B cell (primary cell): Measurements from ENCODE around the gene ISCA1. TPM values are rescaled to one million over a fixed set of nuclear protein-coding genes. Genes with fewer than 3 reads are reported as not detected.

Source experiments
- ATAC-seq: fragments of 200-7000 bp; cut with Tn5 transposase; one replicate; pipeline ENCODE4 v1.10.0; 2021; ENCODE audit warnings: low read depth, mild to moderate bottlenecking, moderate number of reproducible peaks, moderate library complexity
- CTCF ChIA-PET: fragments of 350-600 bp; sonication (Branson Sonifier 250); formaldehyde crosslinking; loops from one replicate; lab custom pipeline; 2021; ENCODE audit warnings: antibody characterized with exemption, inconsistent platforms; lab: Charles Lee
- POLR2A ChIA-PET: fragments of 350-600 bp; sonication (Branson Sonifier 250); formaldehyde crosslinking; loops from one replicate; lab custom pipeline; 2021; ENCODE audit warnings: antibody characterized with exemption; lab: Charles Lee
- DNase-seq: peaks from one replicate; pipeline ENCODE4 v3.0.0; 2013
- H2AFZ ChIP-seq: 2 replicates; pipeline ENCODE4 v1.6.1; 2012; ENCODE audit warnings: mild to moderate bottlenecking, low read depth, low read length; ENCODE audit not compliant: insufficient read depth, poor library complexity, severe bottlenecking
- H3K27ac ChIP-seq, 2 donors: 1 replicate in 1 of 2; 2 replicates in 1 of 2; pipeline ENCODE4 v1.5.1; 2012 to 2013; ENCODE audit warnings: low read length in 2 of 2, mild to moderate bottlenecking in 2 of 2, moderate library complexity in 1 of 2
- H3K27me3 ChIP-seq, 4 experiments: fragments of 200-600 bp in 1 of 4; sonication (generic) in 1 of 4; replicated peaks in 1 of 4; 1 replicate in 2 of 4; 2 replicates in 2 of 4; pipeline versions ENCODE4 v1.6.1 to v1.7.0; 2013 to 2016; ENCODE audit warnings: low read length in 3 of 4, mild to moderate bottlenecking in 2 of 4, mixed read lengths in 1 of 4, moderate library complexity in 1 of 4; ENCODE audit not compliant: insufficient read depth in 4 of 4, control insufficient read depth in 3 of 4; ENCODE audit errors: control extremely low read depth in 1 of 4
- H3K36me3 ChIP-seq, 2 experiments: replicated peaks in 1 of 2; 1 replicate in 1 of 2; 2 replicates in 1 of 2; pipeline versions ENCODE4 v1.6.1 to v1.7.1; 2013; ENCODE audit warnings: low read length in 1 of 2; ENCODE audit not compliant: insufficient read depth in 2 of 2, control insufficient read depth in 1 of 2; ENCODE audit errors: control extremely low read depth in 1 of 2, extremely low read depth in 1 of 2
- H3K4me1 ChIP-seq, 2 donors: fragments of 200-600 bp in 1 of 2; sonication (generic) in 1 of 2; 1 replicate in 1 of 2; 2 replicates in 1 of 2; pipeline versions ENCODE4 v1.5.1 to v1.6.1; 2013 to 2017; ENCODE audit warnings: low read length in 2 of 2; ENCODE audit not compliant: control insufficient read depth in 2 of 2, insufficient read depth in 2 of 2
- H3K4me2 ChIP-seq: replicated peaks from 2 replicates; pipeline ENCODE3; 2012; ENCODE audit warnings: mild to moderate bottlenecking, low read depth, low read length; ENCODE audit not compliant: poor library complexity, severe bottlenecking
- H3K4me3 ChIP-seq, 5 experiments: fragments of 200-600 bp in 1 of 5; sonication (generic) in 1 of 5; 1 replicate in 3 of 5; 2 replicates in 2 of 5; pipeline versions ENCODE4 v1.5.1 to v1.7.0; 2011 to 2016; ENCODE audit warnings: low read length in 4 of 5, mild to moderate bottlenecking in 4 of 5, low read depth in 2 of 5, control low read depth in 1 of 5, moderate library complexity in 1 of 5; ENCODE audit not compliant: insufficient read depth in 1 of 5; ENCODE audit errors: control extremely low read depth in 1 of 5, extremely low read depth in 1 of 5
- H3K79me2 ChIP-seq: fragments of 200-600 bp; sonication (generic); one replicate; pipeline ENCODE4 v1.6.0; 2016; ENCODE audit warnings: low read length; ENCODE audit not compliant: control insufficient read depth, insufficient read depth
- H3K9ac ChIP-seq: fragments of 200-600 bp; sonication (generic); 2 replicates; pipeline ENCODE4 v1.6.1; 2017; ENCODE audit warnings: mild to moderate bottlenecking, low read length, moderate library complexity
- H3K9me3 ChIP-seq, 3 donors: one replicate each; pipeline versions ENCODE4 v1.6.1 to v1.7.1; 2013; ENCODE audit warnings: low read length in 2 of 3; ENCODE audit not compliant: control insufficient read depth in 2 of 3, insufficient read depth in 1 of 3; ENCODE audit errors: control extremely low read depth in 1 of 3
- H4K20me1 ChIP-seq: 2 replicates; pipeline ENCODE4 v1.6.0; 2012; ENCODE audit warnings: mild to moderate bottlenecking, low read length; ENCODE audit not compliant: insufficient read depth, control insufficient read depth, poor library complexity, severe bottlenecking
- H3K27ac Mint-ChIP-seq: one replicate; pipeline ENCODE4 v1.8.0; 2021; ENCODE audit warnings: mixed read lengths
- H3K27me3 Mint-ChIP-seq: one replicate; pipeline ENCODE4 v1.8.0; 2021; ENCODE audit warnings: mixed read lengths
- H3K4me1 Mint-ChIP-seq: one replicate; pipeline ENCODE4 v1.8.0; 2021; ENCODE audit warnings: mixed read lengths
- H3K4me3 Mint-ChIP-seq: one replicate; pipeline ENCODE4 v1.8.0; 2021; ENCODE audit warnings: mixed read lengths
- H3K9me3 Mint-ChIP-seq: one replicate; pipeline ENCODE4 v1.8.0; 2022; ENCODE audit warnings: mixed read lengths; ENCODE audit not compliant: insufficient read depth
- CTCF ChIP-seq: fragments of 200-600 bp; IDR thresholded peaks from one replicate; pipeline ENCODE4 v1.8.0; 2022; ENCODE audit warnings: antibody characterized with exemption, mild to moderate bottlenecking
- EZH2 ChIP-seq: IDR thresholded peaks from 2 replicates; pipeline ENCODE4 v1.6.1; 2012; ENCODE audit warnings: borderline replicate concordance, low read depth, mild to moderate bottlenecking, moderate library complexity, low read length; ENCODE audit not compliant: insufficient read depth, poor library complexity, severe bottlenecking
- WGBS: methylation state at CpG from one replicate; pipeline ENCODE4 v1.1.5; 2013; ENCODE audit warnings: missing lambda C conversion rate; ENCODE audit not compliant: insufficient coverage; 5-methylcytosine and 5-hydroxymethylcytosine counted together
- intact Hi-C: fragments of 100-400 bp; cut with micrococcal nuclease; formaldehyde crosslinking; loops from one replicate; pipeline ENCODE4 v1.10.0; 2022
- polyA plus RNA-seq: library from polyadenylated mRNA; depleted of rRNA; stranded (reverse); fragments of >200 nt; gene quantifications from 2 replicates; pipeline ENCODE4 v1.2.3, GENCODE V29; 2012
- total RNA-seq, 2 donors: library from RNA; stranded (reverse); fragments of 120-200 nt in 1 of 2; gene quantifications; 1 replicate in 1 of 2; 2 replicates in 1 of 2; pipeline versions ENCODE4 v1.2.3 to v1.2.4, GENCODE V29; 2013 to 2022

ISCA1 gene
- total and polyA plus RNA-seq, 2 donors (not counting 1 experiment from before 2014, with no cell fraction given) = 17.8 to 32.7 TPM

- Histone ChIP-seq H4K20me1 (no peaks in the 10 kb centered on the region), H3K36me3 (peaks cover 15 to 73% of the 10 kb centered on the region in 2 experiments), H3K79me2 (no peaks in the 10 kb centered on the region), H3K27me3 (no peaks in the 10 kb centered on the region), H3K4me1 (peaks cover 0 to 2% of the 10 kb centered on the region in 2 donors), H3K27ac (no peak overlapping the region), H3K9me3 (no peaks in the 10 kb centered on the region), H3K4me3 (no peak overlapping the region), H3K4me2 (no peak overlapping the region), H2AFZ (no peak overlapping the region), H3K9ac (no peak overlapping the region)
- DNase-seq (no peak), ATAC-seq (no peak)
- intact Hi-C loops = no loop called here
- ChIA-PET POLR2A (no interaction called here), CTCF (interaction anchor here (1.0 to 1.2 kb wide), 2 partner anchors 10 to 48 kb away, joined by 3 to 5 read pairs; partner anchors contain the start of gene ISCA1)
- no peak overlapping the region for H3K4me3 Mint-ChIP-seq
- H3K27me3 Mint-ChIP-seq = no peaks in the 10 kb centered on the region
- 100% methylated on average over 2 of the region's 5 CpGs for WGBS
- peaks cover 3% of the 10 kb centered on the region for H3K4me1 Mint-ChIP-seq
- TF ChIP-seq CTCF = no peak
- no peak for TF ChIP-seq EZH2
- peaks cover 3% of the 10 kb centered on the region for H3K9me3 Mint-ChIP-seq
- no peak overlapping the region for H3K27ac Mint-ChIP-seq
These were observed 47.8 kb upstream of the ISCA1 start for GRCh38 chr9:86330186-86330585.

DNA sequence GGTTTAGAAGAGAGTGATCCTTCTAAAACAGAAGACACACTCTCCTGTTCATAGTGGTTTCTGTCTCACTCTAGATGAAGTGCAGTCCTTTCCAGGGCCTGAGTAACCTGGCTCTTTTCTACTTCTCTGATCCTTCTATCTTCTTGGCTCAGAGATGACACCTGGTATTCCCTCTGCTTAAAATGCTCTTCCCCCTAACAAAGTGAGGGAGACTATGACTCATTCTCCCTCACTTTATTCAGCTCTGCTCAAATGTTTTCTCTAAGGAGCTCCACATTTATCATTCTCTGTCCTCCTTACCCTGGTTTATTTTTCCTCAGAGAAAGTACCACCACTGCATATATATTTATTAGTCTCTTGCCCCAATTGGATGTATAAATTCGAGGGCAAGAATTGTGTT lies 47.3 kb upstream of the ISCA1 start:
- H3K27me3 Mint-ChIP-seq = no peaks in the 10 kb centered on the region
- H3K27me3 ChIP-seq = no peaks in the 10 kb centered on the region
- POLR2A ChIA-PET = no interaction called here

More for the DNA sequence above, 47.3 kb upstream of the ISCA1 start:
- Histone ChIP-seq H3K27ac (no peak overlapping the region), H2AFZ (no peak overlapping the region), H3K9me3 (no peaks in the 10 kb centered on the region), H3K4me1 (peaks cover 0 to under 1% of the 10 kb centered on the region in 2 donors), H3K9ac (no peak overlapping the region), H3K4me2 (no peak overlapping the region), H3K36me3 (peaks cover 17 to 74% of the 10 kb centered on the region in 2 experiments), H3K79me2 (no peaks in the 10 kb centered on the region), H3K4me3 (no peak overlapping the region), H4K20me1 (no peaks in the 10 kb centered on the region)
- CTCF ChIA-PET = no interaction called here
- H3K9me3 Mint-ChIP-seq = peaks cover 3% of the 10 kb centered on the region
- DNase-seq (no peak), ATAC-seq (no peak)
- intact Hi-C loops = no loop called here
- TF ChIP-seq EZH2 (no peak), CTCF (no peak)
- H3K27ac Mint-ChIP-seq = no peak overlapping the region
- H3K4me1 Mint-ChIP-seq = peaks cover under 1% of the 10 kb centered on the region
- WGBS = no CpG with 5 or more reads among the region's 1 CpG
- no peak overlapping the region for H3K4me3 Mint-ChIP-seq
